Right hindlimb (tissue), 1 donor: ENCODE results near the gene GGT6.
A peak's percentile ranks its signal among the peaks of the same experiment; 100 is the strongest.

ENCODE experiments used
- DNase-seq: peaks from one replicate; pipeline ENCODE4 v3.0.0-alpha.2; 2018

Gene GGT6

DNA sequence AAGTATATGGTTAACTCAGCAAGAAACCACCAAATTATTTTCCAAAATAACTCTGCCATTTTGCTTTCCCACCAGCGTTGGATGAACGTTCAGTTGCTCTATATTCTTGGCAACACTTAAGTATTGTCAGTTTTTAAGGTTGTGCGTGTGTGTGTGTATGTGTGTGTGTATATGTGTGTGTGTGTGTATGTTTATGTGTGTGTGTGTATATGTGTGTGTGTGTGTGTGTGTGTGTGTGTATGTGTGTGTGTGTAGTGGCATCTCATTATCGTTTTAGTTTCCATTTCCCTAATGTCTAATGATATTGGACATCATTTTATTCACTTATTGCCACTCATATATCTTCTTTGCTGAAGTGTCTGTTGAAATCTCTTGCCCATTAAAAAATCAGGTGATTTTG lies 12.7 kb upstream of the GGT6 start:
- no peak for DNase-seq

DNA sequence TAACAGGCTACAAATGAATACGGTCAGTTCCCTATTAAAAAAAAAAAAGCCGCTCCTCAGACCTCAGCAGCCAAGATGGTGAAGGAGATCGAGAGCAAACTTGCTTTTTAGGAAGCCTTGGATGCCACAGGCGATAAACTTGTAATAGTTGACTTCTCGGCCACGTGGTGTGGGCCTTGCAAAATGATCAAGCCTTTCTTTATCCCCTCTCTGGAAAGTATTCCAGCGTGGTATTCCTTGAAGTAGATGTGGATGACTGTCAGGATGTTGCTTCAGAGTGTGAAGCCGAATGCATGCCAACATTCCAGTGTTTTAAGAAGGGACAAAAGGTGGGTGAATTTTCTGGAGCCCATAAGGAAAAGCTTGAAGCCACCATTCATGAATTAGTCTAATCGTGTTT lies 11.8 kb upstream of the GGT6 start:
- DNase-seq = no peak

DNA sequence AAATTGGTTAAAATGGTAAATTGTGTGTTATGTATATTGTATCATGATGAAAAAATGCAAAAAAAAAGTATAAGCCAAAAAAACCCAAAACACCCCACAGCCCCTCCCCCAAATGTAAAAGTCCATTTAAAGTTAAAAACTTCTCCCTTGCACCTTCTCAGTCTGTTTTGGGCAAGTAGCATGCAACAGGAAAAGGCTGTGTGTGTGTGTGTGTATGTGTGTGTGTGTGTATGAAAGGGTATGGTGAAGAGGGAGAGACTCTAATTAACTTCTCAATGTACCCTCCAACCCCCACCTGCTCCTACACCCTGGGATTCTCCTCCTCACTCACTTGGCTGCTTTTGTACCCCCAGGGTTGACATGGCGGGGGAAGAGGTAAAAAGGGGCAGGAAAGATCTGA lies 9.2 kb upstream of the GGT6 start:
- DNase-seq = no peak

DNA sequence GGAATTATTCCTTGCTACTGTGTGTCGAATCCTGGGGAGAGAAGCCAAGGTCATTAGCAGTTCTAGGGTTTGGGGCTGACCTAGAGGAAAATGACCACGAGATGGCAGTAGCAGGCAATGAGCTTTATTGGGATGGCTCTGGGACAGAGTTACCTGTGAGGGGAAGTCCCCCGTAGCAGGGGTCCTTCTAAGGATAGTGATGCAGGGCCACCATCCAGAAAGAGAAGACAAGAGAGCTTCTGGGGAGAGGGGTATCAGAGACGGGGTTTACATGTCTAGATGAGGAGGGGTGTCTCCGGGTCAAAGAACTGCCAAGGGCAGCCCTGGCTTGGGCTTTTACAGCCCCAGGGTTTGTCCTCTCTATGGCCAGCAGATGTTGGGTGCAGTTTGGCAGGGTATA lies 6.4 kb upstream of the GGT6 start:
- peak; percentile 62 for DNase-seq

DNA sequence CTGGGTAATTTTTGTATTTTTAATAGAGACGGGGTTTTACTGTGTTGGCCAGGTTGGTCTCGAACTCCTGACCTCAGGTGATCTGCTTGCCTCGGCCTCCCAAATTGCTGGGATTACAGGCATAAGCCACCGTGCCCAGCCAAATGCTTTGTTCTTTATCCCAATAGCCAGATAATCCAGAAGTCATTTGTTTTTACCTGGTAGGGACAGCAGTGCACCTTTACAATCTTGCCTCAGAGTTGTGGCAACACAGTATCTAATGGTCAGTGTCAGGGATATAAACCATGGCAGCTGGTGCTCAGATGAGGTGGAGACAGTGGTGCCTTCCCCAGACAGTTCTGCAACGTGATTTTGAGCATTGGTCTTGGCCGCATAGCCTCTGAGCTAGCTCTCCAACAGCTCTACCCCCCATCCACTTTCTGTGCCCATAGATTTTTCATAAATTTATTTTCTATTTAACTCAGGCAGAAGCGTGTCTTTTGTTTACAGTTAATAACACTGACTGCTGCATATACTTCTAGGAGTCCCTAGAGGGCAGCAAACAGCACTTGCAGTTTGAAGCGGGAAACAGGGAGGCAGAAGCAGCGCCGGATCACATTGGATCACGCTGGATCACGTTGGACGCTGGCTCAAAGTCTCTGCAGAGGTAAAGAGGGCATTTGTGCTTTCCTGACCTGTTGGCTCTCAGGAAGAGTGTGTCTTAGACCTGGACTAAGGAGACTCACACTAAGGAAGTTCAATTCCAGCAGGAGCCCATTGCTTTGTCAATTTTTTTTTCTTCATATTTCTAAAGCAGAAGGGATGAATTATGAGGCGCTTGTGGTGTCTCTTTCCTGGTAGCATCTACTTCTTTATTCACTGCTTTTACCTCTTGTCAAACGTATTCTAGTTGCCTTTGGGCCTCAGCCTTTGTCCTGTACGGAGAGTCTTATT lies 5.1 kb upstream of the GGT6 start:
- DNase-seq = peak; percentile 70

DNA sequence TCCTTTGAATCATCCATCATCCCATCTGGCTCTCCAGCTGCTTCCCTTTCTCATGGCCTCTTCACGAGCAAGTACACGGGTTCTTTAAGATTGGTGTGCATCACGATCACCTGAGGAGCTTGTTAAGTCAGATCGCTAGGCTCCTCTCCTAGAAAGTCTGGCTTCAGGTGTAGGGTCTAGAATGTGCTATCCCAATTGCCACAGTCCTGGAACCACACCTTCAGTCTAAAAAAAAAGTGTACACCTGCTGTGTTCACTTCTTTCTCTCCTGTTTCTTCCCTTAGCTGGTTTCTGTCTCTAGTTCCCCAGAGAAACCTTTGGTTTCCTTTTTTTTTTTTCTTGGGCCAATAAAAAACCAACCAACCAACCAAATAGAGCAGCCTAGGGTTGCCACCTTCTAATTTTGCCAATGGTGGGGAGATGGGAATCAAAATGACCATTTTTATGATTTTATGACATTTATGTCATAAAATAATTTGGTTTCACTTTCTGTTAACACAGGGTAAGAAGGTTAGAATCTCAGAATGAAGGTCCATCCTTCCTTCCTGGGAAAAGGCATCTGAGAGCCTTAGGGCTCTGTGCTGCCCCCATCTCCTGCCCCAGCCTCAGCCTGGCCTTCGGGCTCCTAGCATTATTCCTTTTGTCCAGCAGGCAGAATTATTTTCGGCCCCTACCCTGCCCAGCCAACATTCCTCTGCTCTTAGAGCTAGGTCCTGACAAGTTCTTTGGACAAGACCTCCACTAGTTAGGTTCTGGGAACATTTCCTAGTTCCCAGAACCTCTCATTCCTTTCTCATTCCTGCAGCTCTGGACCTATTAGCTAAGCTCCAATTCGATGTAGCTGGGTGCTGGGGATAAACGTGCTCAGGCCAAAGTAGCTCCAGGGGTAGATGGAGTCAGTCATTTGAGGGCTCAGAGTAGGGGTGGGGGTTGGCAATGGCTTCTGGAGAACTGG lies 1.9 kb upstream of the GGT6 start:
- no peak for DNase-seq

DNA sequence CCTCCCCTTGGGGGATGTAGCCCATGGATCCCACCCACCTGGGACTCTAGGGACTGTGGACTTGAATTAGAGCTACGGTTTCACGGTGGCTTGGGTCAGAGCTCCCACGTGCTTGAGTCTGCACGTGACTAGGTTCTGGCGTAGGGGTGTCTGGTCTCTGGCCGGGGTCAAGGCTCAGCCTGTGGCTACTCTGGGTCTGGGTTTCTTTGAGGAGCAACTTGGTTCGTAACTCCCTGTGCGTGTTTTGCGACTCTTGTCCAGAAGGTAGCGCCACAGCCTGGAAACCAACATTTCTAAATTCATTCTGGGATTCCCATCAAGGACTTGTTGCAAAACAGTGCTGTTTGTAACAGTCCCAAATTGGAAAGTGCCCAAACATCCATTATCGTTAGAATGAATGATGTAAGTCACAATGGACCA lies 470 bp upstream of the GGT6 start:
- DNase-seq = no peak

DNA sequence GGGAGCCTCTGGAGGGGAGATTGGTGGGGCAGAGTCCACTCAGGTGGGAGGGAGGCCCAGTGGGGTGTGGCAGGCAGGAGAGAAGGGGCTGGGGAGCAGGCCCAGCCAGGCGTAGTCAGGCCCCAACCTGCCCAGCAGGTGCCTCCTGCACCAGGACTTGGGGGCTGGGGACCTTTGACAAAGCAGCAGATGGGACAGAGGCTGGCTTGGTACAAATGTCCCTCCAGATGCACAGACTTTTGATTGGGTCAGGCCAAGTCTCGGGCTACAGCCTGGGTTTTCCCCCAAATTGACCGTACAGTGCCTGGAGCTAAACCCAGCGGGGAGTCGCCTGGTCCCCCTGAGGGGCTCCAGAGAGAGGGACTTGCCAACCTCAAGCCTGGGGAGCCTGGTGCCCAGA lies 411 bp downstream of the GGT6 start:
- no peak for DNase-seq

DNA sequence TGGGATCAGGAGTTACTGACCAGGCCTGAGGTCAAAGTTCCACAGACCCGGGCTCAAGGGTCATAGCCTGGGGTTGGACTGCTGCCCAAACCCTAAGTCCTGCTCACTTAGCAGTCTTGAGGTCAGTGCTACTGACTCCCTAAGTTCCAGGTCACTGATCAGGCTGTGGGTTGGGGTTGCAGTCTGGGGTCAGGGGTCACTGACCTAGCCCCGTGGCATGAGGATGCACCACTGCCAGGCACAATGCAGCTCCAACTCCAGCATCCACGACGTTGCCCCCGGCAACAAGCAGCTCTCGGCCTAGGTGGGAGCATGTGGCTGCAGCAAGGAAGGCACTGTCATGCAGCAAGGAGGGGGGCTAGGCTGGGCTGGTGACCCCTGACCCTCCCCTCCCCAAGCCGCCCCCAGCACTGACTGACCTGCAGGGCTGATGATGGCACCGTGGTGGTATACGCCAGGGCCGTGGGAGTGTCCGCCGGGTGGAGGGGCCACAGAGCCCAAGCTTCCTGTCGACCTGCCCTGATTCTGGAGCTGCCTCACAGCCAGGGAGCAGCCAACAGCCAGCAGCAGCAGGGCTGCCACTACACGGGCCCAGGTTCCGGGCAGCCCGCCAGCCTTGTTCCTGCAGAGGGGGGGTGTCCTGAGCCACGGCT lies 1.1 kb downstream of the GGT6 start:
- no peak for DNase-seq

DNA sequence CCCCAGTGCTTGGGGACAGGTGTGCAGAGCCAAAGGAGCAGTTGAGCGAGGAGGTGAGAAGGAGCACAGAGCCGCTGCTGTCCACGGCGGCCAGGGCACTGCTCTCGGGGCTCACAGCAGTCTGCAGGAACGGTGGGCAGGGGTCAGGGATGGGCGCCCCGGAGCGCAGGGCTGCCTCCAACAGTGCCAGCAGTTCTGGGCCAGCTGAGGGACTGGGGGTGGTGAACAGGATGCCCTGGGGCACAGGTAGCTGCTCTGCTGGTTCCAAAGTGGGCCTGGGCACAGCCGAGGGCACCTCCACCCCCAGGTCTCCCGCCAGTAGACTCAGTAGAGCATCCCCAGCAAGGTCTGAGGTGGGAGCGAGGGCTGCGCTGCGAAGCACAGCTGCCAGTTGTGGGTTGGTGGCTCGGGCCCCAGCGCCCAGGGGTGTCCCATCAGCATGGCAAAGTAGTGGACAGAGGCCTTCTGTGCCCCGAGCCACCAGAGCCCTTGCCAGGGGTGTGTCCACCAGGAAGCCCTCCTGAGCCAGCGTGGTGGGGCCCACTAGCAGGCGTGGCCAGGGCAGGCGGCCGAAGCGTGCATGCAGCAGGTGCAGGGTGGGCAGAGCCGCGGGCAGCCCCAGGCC lies 1.9 kb downstream of the GGT6 start:
- DNase-seq = no peak

DNA sequence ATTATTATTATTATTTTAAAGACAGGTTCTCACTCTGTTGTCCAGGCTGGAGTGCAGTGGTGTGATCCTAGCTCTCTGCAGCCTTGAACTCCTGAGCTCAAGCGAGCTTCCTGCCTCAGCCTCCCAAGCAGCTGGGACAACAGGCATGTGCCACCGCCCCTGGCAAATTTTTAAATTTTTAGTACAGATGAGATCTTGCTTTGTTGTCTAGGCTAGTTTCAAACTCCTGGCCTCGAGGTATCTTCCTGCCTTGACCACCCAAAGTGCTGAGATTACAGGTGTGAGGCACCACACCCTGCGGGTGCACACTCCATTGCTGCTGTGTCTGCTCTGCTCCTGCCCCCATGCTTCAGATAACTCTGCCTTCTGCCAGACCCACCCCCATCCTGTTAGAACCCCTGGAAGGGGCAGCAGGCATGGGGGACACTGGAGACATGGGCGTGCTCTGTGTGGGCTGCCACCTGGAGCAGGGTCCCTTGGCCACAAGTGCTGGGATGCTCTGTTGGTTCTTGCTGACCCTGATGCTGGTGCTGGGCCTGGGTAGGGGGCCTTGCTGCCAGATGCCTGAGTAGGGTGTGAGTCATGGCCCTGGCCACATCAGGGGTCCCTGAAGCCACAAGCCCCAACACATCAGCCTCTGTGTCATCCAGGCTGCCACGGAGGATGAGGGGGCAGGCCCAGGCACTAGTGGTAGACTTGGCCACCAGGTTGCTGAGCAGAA lies 2.6 kb downstream of the GGT6 start:
- DNase-seq = no peak

DNA sequence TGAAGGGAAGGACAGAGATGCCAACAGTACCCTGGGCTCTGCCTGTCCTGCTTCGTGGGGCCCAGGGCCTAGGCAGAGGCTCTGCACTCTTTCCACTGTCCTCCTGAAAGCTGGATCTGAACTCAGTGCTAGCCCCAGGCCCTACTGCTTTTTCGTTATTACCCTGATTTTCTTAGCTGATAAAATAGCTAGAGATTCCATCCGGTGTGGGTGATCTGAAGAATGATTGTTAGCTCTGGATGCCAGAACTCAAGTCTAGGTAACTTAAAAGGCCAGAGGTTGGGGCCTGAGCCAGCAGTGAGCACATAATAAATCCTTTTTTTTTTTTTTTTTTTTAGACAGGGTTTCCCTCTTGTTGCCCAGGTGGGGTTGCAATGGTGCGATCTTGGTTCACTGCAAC lies 3.4 kb downstream of the GGT6 start:
- no peak for DNase-seq

DNA sequence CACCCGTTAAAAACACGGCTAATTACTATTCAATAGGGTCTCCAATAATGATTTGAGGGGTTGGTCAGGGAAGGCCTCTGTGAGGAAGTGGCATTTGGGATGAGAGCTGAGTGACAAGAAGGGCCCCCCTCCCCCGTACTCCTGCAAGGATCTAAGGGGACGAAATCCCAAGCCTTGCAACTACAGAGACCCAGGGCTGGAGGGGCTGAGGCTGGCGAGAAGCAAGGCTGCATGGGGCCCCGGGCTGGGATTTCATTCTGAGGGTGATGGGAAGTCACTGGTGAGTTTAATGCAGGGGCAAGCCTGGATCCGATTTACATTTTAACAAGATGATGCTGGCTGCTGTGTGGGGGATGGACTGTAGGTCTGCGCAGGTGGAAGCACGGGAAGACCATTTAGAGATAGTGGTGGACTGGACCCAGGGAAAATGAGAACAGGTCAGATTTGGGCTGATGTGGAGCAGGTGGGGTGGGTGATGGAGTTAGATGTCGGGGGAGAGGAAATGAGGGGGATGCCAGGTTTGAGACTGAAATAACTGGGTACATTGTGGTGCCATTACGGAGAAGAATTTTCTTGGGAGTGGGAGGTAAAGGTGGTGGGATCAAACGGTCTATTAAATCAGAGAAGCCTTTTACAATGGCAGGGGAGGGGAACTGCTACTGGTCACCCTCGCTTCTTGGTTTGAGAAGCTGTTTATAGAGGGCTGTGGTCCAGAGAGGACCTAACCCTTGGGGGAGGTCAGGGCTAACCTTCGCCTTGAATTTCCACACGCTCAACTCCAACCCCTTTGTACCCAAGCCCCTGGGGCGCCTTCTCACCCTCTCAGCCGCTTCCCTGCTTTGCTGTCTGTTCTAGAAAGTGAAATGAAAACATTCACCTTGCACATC lies 4.3 kb downstream of the GGT6 start:
- no peak for DNase-seq

DNA sequence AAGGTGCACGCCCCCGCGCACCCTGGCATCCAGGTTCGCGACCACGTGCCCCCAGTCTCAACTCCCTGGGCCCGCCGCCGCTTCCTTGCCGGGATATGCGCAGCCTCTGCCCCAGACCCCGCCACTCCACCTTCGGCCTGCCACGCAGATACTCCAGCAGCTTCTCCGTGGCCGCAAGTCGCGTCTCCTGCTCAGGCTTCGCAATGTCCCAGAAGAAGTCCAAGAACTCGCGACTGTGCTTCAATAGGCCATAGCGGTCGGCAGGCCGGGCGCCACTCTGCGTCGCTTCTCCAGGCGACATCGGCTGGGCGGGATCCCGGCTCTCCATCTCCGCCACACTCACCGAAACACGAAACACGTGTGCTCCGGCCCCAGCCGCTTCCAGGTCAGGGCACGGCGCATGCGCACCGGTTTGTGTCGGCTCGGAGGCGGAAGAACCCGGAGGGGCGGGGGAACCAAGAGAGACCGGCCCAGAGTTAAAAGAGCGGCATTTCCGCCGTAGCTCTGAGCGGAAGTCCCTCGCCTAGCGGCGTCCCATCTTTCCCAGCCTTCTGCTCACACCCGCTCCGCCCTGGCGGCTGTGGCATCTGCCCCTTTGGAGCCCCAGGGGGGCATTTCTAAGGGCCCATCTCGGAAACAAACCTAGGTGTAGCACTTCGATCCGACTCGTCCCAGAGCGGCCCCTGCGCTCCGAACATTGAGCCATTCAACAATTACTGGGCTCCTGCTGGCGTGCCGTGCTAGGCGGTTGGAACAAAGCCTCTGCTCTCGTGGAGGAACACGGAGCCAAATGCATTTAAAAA lies 5.2 kb downstream of the GGT6 start, which contains the start of gene MYBBP1A:
TSS of gene MYBBP1A (minus strand) at position 388 of the 803 bp plus-strand sequence. CDS start at position 328, 60 bp downstream.
- peak; percentile 97 for DNase-seq

DNA sequence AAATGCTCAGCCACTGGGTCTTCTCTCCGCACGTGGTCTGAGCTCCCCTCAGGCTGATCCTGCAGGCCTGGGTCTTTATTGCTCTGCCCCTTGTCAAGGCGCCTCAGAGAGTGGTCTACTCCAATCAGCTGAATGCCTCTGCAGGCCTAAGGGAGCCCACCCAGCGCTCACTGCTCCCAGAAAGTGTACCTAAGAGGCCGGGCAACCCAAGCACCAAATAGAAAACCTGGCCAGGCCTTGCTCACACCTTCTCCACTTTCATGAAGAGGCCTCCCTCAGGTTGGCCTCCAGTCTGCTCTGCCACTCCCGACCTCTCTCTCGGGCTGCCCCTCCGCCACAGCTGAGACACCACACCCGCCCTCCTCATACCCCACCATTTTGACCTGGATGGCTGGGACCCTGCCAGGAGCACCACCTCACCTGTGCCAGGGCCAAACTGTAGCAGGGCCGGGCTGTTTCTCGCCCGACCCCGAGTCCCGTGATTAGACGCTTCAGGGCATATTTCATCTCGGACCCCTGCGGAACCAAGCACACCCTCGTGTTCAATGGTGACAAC lies 5.9 kb downstream of the GGT6 start:
- peak; percentile 38 for DNase-seq

DNA sequence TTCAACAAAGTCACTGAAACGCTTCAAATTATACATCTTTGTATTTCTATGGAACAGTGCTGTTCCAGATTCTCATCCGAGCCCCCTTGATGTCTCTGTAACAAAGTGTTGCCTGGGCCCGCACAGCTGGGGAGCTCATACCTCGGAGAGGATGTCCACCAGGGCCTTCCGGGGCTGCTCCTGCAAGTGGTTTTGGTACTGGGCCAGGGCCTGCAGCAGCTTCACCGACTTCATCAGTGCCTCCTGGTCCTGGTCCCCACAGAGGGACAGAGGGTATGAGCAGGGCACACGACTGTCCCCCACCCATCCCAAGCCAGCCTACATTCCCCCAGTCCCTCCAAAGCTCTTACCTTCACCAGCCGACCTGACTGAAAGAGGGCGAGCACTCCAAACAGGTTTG lies 6.7 kb downstream of the GGT6 start:
- DNase-seq = no peak

DNA sequence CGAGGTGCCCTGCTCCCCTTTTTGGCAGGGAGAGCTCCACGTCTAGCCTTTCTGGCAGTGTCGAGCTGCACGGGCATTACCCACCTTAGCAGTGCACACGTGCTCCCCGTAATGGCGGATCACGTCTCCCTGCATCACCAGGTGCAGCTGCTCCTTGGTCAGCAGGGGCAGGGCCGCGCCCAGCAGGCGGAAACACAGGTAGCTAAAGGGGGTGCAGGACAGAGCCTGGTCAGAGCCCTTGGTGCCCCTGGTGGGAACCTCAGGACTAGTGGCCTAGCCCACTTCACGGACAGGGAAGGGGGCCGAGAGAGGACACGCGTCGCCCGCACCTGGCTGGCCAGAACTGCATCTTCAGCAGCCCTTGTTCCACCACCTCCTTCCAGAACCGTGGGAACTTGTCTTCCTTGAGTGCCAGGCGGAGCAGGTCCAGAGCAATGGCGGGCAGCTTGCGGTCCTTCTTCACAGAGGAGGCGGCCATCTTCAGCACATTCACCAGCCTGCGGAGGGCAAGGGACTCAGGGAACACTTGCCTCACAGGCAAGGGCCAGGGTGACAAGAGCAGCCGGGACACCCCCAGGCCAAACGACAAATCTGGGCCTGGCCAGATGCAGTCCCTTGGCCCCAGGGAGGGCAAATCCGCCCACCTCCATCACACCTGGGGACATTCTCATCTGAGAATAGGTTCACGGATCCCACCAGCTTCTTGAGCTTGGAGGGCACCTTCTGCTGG lies 8.4 kb downstream of the GGT6 start:
- DNase-seq = no peak

DNA sequence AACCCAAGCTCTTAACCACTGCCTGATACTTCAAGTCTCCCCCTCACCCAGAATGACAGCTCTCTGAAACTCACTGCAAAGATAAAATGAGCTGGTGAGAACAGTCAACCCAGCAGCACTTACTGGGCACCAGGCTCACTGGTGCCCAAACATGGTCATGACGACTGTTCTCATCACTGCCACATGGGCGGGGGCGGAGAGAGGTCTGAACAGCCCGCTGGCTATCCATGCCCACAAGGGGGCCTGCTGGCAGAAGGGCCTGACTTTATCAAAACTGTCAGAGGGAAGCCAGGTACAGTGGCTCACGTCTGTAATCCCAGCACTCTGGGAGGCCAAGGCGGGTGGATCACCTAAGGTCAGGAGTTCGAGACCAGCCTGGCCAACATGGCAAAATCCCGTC lies 9.2 kb downstream of the GGT6 start:
- DNase-seq = no peak

DNA sequence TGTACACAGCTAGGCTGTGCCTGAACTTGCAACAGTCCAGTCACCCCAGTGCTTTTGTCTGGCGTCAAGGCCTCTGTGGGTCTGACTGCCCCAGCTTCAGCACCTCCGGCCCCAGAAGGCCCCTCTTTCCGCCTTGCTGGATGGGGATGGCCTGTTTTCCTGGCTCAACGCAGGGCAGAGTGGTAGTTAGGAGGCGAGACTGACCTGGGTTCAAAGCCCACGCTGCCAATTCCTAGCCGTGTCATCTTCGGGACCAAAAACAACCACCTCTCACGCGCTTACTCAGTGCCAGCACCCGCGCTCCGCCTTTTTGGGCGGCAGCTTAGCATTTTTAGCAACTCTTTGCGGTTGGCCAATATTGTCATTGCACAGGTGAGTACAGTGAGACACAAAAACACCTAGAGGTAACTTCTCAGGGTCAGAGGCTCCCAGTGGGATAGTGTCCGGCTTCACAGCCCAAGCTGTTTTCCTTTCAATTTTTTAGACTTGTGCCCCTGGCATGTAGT lies 9.8 kb downstream of the GGT6 start:
- DNase-seq = no peak
